Medulla oblongata (tissue), 1 donor: ENCODE results near the gene ZNF611.
"Not testable (repeated sequence)": the region's sequence is repeated elsewhere in the genome, so short reads cannot be mapped to it uniquely, and the experiment has no call there.

Source experiments
- DNase-seq: peaks from one replicate; pipeline ENCODE4 v3.0.0-alpha.2; 2015; ENCODE audit errors: extremely low spot score

The ZNF611 gene

DNA sequence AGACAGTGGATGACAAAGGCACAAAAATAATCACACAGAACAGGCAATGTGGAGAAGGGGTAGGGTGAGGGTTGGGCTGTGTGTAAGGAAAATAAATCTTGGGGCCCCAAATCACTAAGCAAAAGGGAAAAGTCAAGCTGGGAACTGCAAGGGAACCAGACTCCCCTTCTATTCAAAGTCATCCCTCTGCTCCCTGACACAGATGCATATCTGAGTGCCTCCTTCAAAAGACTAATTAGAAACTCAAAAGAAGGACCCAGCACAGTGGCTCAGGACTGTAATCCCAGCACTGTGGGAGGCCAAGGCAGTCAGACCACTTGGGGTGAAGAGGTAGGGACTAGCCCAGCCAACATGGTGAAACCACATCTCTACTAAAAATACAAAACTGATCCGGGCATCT is 18.3 kb downstream of the ZNF611 start:
- no peak for DNase-seq

DNA sequence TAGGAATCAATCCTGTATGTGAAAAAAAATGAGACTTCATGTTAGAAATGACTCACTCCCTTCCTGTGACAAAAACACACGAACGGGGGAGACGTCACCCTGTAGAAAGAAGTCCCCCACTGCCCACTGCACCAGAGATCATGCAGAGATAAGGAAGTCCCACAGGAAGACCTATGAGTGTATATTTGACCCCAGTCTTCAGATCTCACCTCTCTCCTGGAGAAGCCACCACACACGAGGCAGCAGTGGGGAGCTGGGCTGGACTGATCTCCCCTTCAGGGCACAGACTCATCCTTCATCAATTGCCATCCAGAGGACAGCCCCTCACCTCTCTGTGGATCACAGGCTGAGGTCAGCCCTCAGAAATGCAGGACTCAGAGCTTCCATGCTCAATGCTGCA is 18.9 kb downstream of the ZNF611 start:
- not testable (repeated sequence) for DNase-seq

DNA sequence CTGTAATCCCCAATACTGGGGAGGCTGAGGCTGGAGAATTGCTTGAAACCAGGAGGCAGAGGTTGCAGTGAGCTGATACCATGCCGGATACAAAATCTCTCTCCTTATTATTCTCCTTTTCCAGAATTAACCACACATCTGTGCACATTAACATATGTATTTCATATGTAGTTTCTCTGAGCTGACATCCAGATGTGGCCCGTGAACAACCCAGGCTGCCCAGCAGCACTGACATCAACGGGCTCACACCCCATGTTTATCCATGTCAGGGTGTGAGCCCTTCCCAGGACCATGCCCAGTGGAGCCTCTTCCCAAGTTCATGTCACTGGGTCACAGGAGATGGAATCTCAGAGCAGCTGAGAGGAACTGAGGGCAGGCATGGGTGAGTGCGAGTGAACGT is 19.5 kb downstream of the ZNF611 start:
- DNase-seq = not testable (repeated sequence)

DNA sequence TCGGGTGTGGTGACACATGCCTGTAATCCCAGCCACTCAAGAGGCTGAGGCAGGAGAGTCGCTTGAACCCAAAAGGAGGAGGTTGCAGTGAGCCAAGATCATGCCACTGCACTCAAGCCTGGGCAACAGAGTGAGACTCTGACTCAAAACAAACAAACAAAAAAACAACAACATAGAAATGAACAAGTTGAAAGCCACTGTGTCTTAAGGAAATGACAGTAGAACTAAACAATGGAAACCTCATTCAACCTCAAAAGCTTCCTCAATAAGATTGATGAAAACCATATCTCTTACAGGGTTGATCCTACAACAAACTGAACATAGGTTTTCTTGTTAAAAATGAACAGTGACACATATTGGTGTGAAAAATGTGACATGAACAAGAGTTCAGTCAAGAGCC is 21.8 kb downstream of the ZNF611 start:
- DNase-seq = not testable (repeated sequence)

DNA sequence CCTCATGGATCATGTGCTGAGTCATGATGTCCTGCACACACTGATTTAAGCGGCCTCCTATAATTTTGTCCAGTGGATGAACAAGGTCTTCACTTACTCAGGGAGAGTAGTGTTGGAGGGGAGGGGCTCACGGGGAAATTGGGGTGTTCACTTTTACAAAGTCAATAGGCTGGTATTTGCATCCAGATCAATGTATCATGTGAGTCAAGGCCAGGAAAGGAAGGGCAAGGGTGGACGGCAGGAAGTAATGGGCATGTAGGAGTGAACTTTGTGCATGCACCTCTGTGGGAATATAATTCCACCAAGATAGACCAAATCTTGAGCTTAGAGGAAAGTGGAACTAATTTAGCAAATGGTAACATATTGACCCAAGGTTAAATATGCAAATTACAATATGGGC is 23.2 kb downstream of the ZNF611 start:
- not testable (repeated sequence) for DNase-seq

DNA sequence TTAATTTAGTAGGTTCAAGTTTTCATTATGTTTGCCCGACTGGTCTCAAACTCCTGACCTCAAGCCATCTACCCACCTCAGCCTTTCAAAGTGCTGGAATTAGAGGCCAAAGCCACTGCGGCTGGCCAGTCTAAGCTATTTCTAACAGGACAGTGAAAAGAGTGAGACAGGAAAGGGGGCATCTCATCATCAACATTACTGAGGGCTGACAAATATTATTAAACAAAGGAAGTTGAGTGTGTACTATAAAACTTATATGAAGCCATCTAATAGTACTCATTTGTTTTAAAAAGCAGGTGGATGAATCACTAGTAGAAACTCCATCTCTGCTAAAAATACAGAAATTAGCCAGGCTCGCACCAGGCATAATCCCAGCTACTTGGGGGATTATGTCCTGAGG is 24.3 kb downstream of the ZNF611 start:
- no peak for DNase-seq

DNA sequence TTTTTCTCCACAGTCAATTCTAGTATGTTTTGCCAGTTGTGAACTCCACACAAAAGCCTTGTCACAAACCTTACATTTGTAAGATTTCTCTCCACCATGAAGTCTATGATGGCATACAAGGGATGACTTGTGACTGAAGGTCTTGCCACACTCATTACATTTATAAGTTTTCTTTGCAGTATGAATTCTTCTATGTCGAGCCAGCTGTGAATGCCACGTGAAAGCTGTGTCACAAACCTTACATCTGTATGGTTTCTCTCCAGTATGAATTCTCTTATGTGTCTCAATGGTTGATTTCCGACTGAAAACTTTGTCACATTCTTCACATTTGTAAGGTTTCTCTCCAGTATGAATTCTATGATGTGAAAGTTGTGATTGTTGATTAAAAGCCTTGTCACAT is 29.2 kb downstream of the ZNF611 start:
- not testable (repeated sequence) for DNase-seq

DNA sequence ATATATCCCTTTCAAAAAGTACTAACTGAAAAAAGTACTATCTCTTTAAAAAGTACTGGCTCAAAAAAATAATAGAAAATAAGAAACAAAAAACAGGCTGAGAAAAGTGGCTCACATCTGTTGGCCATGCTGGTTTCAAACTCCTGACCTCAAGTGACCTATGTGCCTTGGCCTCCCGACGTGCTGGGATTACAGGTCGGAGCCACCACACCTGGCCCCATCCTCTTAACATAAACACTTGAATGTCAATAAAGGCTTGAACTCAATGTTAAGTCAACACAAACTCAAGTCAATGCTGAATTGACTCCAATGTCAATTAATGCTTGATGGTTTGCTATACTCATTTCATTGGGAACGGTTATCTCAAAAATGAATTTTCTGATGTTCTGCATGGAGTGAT is 30.9 kb downstream of the ZNF611 start:
- no peak for DNase-seq

DNA sequence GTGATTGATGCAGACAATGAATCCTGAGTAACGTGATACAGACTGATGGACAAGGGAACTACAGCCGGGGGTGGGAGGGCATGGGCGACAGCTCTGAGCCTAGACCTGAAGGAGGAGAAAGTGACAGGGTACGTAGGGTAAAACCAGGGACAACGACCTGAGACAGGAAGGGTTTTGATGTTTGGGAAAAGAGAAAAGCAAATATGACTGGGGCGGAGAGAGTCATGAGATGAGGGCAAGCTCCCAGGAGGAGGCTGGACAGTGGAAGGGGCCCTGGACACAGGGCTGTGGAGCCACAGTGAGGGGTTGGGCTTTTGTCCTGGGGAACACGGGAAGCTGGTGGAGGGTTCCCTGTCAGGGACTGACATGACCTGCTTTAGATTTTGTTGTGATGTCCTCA is 34.2 kb downstream of the ZNF611 start:
- no peak for DNase-seq

DNA sequence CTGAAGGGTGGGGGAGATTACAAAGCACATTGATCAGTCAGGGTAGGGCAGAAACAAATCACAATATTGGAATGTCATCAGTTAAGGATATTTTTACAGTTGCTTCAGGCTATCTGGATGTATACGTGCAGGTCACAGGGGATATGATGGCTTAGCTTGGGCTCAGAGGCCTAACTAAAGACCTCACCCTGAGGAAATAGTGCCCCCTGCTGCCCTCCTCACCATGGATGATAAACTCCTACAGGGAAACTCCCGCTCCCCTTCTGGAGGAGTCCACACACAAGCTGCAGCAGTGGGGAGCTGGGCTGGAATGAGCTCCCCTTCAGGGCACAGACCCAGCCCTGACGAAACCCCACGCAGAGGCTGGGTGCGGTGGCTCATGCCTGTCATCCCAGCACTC is 35.3 kb downstream of the ZNF611 start:
- peak; percentile 25 for DNase-seq

DNA sequence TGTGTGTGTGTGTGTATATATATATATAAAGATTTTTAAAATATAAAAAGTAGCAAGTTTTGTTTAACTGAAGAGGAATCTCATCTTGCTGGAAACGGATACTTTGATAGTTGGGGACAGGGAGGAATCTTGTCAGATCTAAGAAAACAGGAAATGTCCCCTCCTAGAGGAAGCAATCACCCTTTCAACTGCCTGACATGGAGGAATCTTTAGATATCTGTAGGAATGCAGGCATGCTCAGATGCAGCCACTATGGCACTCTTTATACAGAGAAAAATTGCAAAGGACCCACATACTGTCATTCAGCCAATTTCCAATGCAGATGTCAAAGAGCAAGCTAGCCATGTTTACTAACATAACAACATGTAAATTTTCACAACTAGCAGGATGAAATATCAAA is 38.8 kb downstream of the ZNF611 start:
- no peak for DNase-seq

DNA sequence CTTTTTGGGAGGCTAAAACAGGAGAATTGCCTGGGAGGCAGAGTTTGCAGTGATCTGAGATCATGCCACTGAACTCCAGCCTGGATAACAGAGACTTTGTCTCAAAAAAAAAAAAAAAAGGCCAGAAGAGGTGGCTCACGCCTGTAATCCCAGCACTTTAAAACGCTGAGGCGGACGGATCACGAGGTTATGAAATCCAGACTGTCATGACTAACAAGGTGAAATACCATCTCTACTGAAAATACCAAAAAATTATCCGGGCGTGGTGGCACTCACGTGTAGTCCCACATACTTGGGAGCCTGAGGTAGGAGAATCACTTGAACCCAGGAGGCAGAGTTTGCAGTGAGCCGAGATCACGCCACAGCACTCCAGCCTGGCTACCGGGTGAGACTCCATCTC is 39.9 kb downstream of the ZNF611 start:
- no peak for DNase-seq

DNA sequence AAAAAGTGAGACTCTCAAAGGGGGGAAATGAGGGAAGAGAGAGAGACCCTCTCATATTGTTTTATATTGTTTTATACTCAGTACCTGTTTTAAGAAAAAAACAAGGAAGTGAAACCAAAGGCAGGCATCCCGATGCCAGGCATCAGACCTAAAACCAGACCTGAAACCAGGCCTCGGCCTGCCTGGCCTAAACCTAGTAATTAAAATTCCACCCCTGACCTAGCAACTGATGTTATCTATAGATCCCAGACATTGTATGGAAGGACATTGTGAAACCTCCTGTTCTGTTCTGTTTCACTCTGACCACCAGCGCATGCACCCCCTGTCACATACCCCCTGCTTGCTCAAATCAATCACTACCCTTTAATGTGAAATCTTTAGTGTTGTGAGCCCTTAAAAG is 40.6 kb downstream of the ZNF611 start:
- DNase-seq = not testable (repeated sequence)

DNA sequence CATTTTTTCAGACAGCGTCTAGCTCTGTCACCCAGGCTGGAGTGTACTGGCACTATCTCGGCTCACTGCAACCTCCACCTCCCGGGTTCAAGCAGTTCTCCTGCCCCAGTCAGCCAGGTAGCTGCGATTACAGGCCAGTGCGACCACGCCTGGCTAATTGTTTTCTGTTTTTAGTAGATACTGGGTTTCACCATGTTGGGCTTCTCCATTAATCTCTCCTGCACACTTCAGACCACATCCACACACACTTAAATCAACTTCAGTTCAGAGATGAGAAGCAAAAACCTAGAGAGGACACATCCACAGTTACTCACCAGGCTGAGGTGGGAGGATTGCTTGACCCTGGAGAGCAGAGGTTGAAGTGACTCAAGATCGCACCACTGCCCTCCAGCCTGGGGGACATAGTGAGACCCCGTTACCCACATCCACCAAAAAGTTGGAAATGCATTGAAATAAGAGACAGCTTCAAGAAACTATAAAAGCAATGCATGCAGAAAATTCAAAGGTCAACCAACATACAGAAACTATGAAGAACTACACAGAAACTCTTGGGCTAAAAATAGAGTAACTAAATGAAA is 42.3 kb downstream of the ZNF611 start:
- no peak for DNase-seq

DNA sequence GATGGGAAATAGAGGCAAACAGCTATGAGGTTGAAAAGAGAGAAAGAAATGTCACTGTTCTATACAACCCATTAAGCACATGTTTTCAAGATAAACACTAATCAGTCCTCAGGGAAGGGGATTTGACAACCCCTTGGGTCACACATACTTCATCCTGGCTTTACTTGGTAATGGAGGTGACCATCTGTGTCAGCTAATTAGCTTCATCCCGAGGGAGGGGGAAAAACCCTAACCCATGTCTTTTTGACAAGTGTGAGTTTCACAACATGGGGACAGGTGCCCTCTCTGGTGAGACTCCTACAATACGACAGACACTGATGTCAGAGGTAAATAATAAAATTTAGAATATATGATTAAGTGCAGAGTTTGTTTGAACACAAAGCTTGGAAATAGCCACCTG is 43.1 kb downstream of the ZNF611 start:
- no peak for DNase-seq

DNA sequence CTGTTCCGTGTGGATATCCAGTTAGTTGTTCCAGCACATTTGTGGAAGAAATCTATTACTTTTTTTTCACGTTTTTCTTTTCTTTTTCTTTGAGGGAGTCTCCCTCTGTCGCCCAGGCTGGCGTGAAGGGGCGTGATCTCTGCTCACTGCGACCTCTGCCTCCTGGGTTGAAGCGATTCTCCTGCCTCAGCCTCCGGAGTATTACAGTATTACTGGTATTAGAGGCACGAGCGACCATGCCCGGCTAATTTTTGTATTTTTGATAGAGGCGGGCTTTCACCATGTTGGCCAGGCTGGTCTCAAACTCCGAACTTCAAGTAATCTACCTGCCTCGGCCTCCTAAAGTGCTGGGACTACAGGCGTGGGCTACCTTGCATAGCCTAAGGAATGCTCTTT is 43.6 kb downstream of the ZNF611 start:
- no peak for DNase-seq

DNA sequence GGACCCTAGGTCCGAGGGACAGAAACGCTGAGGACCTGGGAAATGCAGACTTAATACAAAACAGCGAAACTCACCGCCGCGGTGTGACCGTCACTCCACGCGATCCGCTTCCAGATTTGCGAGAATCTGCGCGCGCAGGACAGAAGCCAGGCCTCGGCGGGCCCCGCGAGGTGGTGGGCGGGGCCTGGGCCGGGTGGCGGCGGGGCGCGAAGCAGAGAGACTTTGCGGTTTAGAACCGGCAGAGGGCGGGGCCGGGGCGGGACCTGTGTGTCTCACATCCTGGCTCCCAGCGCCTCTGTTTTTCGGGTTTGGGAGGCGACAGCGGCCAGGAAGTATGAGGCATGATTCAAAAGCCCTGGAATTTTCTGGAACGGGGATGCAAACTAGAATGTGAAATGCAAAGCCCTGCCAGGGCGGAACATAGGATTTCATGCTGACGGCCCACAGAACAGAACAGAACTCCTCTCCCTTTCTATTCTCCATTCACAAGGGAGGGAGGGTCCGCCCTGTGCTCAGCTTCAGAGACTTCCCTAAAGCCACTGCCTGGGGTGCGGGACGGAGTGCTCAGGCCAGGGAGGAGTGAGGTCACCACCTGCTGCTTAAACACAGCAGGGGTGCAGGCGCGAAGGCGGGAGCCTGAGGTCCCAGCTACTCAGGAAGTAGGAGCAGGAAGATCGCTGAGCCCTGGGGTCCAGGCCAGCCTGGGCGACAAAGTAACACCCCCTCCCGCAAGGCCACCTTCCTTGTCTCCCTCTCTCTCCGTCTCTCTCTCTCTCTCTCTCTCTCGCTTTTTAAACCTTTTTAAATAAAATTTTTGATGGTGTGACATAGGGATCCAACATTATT is 44.3 kb downstream of the ZNF611 start:
- peak; percentile 94 for DNase-seq

DNA sequence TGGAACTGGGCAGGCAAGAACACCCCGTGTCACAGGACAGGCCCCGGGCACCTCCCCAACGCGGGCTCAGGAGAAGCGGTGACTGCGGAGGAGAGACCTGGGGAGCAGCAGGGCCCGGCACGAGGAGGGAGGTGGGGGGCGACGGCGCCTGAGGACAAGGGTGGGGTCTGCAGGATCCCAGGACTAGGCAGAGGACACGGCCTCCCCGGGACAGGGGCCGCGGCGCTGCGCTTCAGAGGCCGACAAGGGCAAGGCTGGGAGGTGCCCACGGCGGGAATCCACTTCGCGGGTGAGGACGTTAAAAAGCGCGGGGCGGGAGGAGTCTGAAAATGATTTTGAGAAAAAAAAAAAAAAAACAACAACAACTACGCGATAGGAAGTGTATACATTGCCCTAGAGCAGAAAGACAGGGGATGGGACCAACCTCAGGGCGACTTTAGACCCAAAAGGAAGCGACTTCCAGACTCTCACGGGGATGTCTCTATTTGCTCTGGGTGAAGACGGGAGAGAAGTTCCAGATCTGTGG is 44.9 kb downstream of the ZNF611 start:
- no peak for DNase-seq

DNA sequence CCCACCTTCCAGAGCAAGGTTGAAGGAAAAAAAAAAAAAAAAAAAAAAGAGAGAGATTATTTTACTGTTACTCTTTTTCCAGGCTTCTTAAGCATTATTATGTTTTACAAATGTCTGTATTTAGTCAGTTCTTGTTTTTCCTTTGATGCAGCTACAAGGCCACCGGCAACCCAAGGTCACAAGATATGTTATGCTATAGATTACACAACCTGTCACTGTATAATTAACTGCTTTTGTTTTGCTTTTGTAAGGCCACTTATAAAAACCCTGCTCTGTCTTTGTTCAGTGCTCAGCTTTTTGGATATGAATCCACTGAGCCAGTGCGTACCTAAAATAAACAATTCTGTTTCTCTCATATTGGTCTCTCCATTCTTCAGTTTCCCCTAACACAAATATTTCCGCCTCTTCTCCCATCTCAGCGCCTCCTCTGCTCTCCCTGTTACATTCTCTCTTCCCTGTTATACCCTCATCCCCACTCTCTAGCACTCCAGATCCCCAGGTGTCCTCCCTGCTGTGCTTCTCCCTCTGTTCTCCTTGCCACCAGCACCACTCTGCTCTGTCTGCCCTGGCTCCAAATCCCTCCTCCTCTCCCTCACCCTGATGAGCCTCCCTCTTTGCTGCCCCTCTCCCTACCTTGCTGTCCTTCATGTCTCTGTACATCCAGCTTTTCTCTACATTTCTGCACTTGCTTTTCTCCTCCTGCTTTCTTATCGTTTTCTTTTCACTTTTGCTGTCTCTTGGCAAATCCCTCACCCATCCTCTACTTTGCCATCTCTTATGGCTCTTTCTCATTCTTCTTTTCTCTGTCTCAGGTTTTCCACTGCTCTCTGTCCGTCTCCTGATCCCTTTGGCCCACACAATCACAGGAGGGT is 45.7 kb downstream of the ZNF611 start:
- DNase-seq = peak; percentile 5

DNA sequence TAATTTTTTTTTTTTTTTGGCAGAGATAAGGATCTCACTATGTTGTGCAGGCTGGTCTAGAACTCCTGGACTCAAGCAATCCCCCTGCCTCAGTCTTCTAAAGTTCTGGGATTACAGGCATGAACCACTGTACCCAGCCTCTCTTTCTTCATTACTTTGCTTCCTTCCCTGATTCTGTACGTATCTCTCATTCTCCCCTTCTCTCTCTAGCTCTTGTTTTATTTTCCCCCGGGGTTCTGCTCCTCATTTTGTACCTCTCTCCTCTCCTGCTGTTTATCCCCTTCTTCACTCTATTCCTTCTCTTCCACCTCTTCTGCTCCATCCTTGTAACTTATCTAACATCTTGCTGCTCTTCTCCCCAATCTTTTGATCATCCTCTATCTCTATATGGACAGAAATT is 46.5 kb downstream of the ZNF611 start:
- DNase-seq = no peak

DNA sequence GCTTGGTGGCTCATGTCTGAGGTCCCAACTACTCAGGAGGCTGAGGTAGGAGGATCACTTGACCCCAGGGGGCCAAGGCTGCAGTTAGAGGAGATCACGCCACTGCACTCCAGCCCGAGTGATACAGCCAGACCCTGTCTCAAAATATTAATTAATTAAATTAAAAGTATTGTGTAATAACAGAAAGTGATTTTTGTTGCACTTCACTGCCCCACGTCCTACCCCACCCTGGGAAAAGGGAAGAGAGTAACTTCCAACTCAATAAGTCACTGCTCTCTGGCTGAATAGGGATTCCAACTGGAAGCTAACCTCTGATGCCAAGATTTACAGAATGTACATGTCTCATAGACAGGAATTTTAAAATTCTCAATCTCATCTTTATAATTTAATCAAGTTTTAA is 47.2 kb downstream of the ZNF611 start:
- DNase-seq = no peak

DNA sequence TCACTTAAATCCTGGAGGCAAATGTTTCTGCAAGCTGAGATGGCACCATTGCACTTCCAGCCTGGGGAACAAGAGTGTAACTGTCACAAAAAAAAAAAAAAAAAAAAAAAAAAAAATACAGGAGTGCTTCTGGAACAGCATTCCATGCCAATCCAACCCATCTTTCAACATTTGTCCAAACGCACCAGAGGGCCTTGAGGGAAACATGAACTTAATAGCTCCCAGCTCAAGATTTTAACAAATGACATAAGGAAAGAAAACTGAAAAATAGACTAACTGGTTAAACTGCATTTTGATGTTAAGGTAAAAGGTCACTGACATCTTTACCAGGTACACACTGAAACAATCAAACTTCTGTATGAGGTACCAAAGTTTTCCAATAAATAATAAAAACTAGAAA is 49.0 kb downstream of the ZNF611 start:
- no peak for DNase-seq
